ACC112 (cell line): ENCODE data around the gene L3HYPDH.

Source experiments
- H2AFZ ChIP-seq: fragments of 200-600 bp; sonication (generic); one replicate; pipeline ENCODE4 v1.6.0; 2017; ENCODE audit warnings: antibody characterized with exemption, low read length; ENCODE audit not compliant: unreplicated experiment
- H3K27ac ChIP-seq: fragments of 200-600 bp; sonication (generic); 2 replicates; pipeline ENCODE4 v1.5.1; 2014; ENCODE audit warnings: low read depth, mild to moderate bottlenecking, antibody characterized with exemption, low read length, moderate library complexity
- H3K27me3 ChIP-seq: fragments of 200-600 bp; sonication (generic); 2 replicates; pipeline ENCODE4 v1.6.1; 2014; ENCODE audit warnings: mild to moderate bottlenecking, antibody characterized with exemption, low read length, moderate library complexity, mixed read lengths; ENCODE audit not compliant: insufficient read depth
- H3K36me3 ChIP-seq: fragments of 200-600 bp; sonication (generic); 2 replicates; pipeline ENCODE4 v1.6.1; 2016; ENCODE audit warnings: mild to moderate bottlenecking, antibody characterized with exemption, low read length, moderate library complexity, mixed read lengths; ENCODE audit not compliant: insufficient read depth
- H3K4me1 ChIP-seq: fragments of 200-600 bp; sonication (generic); one replicate; pipeline ENCODE4 v1.6.1; 2016; ENCODE audit warnings: low read length, mixed read lengths; ENCODE audit not compliant: insufficient read depth, unreplicated experiment, control insufficient read depth
- H3K4me3 ChIP-seq: fragments of 200-600 bp; sonication (generic); 2 replicates; pipeline ENCODE4 v1.5.1; 2014; ENCODE audit warnings: mild to moderate bottlenecking, low read depth, low read length
- H3K79me2 ChIP-seq: fragments of 200-600 bp; sonication (generic); one replicate; pipeline ENCODE4 v1.6.0; 2016; ENCODE audit warnings: low read length; ENCODE audit not compliant: control insufficient read depth, unreplicated experiment, insufficient read depth

Gene L3HYPDH

GRCh38 chr14:59480166-59480565 lies 4.0 kb downstream of the L3HYPDH start:
- Histone ChIP-seq H3K79me2 (peaks cover 86% of the 10 kb centered on the region), H3K4me3 (peak overlapping the region; percentile 100), H2AFZ (no peak overlapping the region), H3K36me3 (peaks cover 36% of the 10 kb centered on the region), H3K4me1 (peaks cover 29% of the 10 kb centered on the region), H3K27me3 (no peaks in the 10 kb centered on the region), H3K27ac (no peak overlapping the region)

DNA sequence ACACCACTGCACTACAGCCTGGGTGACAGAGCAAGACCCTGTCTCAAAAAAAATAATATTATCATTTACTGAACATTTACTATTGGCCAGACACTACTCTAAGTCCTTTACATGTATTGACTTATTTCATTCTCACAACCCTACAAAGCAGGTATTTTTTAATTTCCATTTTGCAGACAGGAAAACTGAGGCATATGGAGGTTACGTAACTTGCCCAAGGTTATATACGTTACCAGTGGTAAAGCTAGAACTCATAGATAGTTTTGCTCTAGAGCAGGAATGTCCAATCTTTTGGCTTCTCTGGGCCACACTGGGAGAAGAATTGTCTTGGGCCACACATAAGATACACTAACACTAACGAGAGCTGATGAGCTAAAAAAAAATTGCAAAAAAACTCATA lies 5.7 kb downstream of the L3HYPDH start:
- no peak overlapping the region for H3K4me3 ChIP-seq
- no peak overlapping the region for H3K27ac ChIP-seq
- peaks cover 46% of the 10 kb centered on the region for H3K36me3 ChIP-seq
- H2AFZ ChIP-seq: no peak overlapping the region
- peaks cover 33% of the 10 kb centered on the region for H3K4me1 ChIP-seq
- H3K27me3 ChIP-seq: no peaks in the 10 kb centered on the region
- peaks cover 76% of the 10 kb centered on the region for H3K79me2 ChIP-seq

- Histone ChIP-seq H2AFZ (no peak overlapping the region), H3K27me3 (no peaks in the 10 kb centered on the region), H3K27ac (no peak overlapping the region), H3K36me3 (peaks cover 66% of the 10 kb centered on the region), H3K4me1 (peaks cover 18% of the 10 kb centered on the region), H3K79me2 (peaks cover 52% of the 10 kb centered on the region), H3K4me3 (no peak overlapping the region)
These were observed 8.5 kb downstream of the L3HYPDH start for GRCh38 chr14:59475709-59476108.

GRCh38 chr14:59474172-59474571 lies 10.0 kb downstream of the L3HYPDH start:
- H3K79me2 ChIP-seq: peaks cover 37% of the 10 kb centered on the region
- H3K36me3 ChIP-seq: peaks cover 69% of the 10 kb centered on the region
- no peak overlapping the region for H2AFZ ChIP-seq
- H3K4me1 ChIP-seq: peaks cover 9% of the 10 kb centered on the region
- no peaks in the 10 kb centered on the region for H3K27me3 ChIP-seq
- peak overlapping the region; percentile 21 for H3K27ac ChIP-seq
- no peak overlapping the region for H3K4me3 ChIP-seq

- Histone ChIP-seq H3K27me3 (no peaks in the 10 kb centered on the region), H3K27ac (no peak within 1 kb of the TSS), H3K4me1 (peaks cover 18% of the 10 kb centered on the region), H3K4me3 (peak within 1 kb of the TSS; percentile 74), H3K79me2 (peaks cover 7% of the 10 kb centered on the region), H3K36me3 (peaks cover 37% of the 10 kb centered on the region), H2AFZ (peak within 1 kb of the TSS; percentile 63)
These were observed 18.7 kb downstream of the L3HYPDH start, which contains the start of gene GPR135 for GRCh38 chr14:59465316-59466135. Gene GPR135, minus strand, starts transcription at chr14:59465380. Its CDS starts 154 bp downstream, at chr14:59465226.

DNA sequence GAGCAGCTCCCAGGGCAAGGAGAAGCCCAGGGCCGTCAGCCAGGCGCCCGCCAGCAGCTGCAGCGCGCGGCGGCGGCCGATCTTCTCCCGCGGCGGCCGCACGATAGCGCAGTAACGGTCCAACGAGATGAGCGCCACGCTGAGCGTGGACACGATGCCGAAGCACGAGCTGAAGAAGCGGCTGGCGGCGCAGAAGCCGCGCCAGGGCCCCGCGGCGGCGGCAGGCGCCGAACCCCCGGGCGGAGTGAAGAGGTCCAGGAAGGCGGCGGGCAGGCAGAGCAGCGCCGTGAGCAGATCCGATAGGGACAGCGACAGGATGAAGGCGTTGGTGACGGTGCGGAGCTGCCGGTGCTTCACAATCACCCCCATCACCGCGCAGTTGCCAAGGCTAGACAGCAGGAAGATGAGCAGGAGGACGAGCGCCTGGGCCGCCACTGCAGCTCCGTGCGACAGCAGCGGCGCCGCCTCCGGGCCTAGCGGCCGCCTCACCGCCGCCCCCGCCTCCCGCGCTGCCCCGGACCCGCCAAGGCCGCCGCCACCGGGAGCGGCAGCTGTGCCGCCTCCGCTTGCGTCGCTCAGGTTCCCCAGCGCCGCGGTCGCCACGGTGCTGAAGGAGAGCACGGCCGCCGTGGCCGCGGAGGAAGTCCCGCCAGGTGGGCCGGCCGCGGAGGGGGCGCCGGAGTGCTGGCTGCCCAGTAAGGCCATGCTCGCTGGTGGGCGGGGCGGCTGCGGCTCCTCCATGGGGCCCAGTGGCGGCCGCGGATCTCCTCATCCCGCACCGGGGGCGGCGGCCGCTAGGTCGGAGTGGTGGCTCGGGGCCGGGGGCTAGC lies 19.5 kb downstream of the L3HYPDH start:
- Histone ChIP-seq H3K36me3 (peaks cover 37% of the 10 kb centered on the region), H3K4me3 (peak overlapping the region; percentile 74), H3K4me1 (peaks cover 18% of the 10 kb centered on the region), H3K27me3 (no peaks in the 10 kb centered on the region), H3K79me2 (peaks cover 7% of the 10 kb centered on the region), H3K27ac (no peak overlapping the region), H2AFZ (peak overlapping the region; percentile 63)

GRCh38 chr14:59463787-59464485 lies 20.3 kb downstream of the L3HYPDH start:
- Histone ChIP-seq H2AFZ (peak overlapping the region; percentile 63), H3K27me3 (no peaks in the 10 kb centered on the region), H3K36me3 (peaks cover 41% of the 10 kb centered on the region), H3K27ac (no peak overlapping the region), H3K4me1 (peaks cover 18% of the 10 kb centered on the region), H3K4me3 (peak overlapping the region; percentile 74), H3K79me2 (peaks cover 7% of the 10 kb centered on the region)

- H3K36me3 ChIP-seq: peaks cover 49% of the 10 kb centered on the region
- H3K79me2 ChIP-seq: peaks cover 7% of the 10 kb centered on the region
- H3K27ac ChIP-seq: no peak overlapping the region
- H3K27me3 ChIP-seq: no peaks in the 10 kb centered on the region
- no peak overlapping the region for H3K4me3 ChIP-seq
- peaks cover 13% of the 10 kb centered on the region for H3K4me1 ChIP-seq
- no peak overlapping the region for H2AFZ ChIP-seq
These were observed 22.3 kb downstream of the L3HYPDH start for GRCh38 chr14:59461891-59462290.

- Histone ChIP-seq H3K36me3 (peaks cover 64% of the 10 kb centered on the region), H3K4me3 (no peak overlapping the region), H2AFZ (no peak overlapping the region), H3K79me2 (peaks cover 7% of the 10 kb centered on the region), H3K27ac (no peak overlapping the region), H3K4me1 (peaks cover 12% of the 10 kb centered on the region), H3K27me3 (no peaks in the 10 kb centered on the region)
These were observed 23.8 kb downstream of the L3HYPDH start for GRCh38 chr14:59460378-59460777.

- peaks cover 27% of the 10 kb centered on the region for H3K4me1 ChIP-seq
- peaks cover 63% of the 10 kb centered on the region for H3K36me3 ChIP-seq
- H3K27me3 ChIP-seq: no peaks in the 10 kb centered on the region
- no peak overlapping the region for H3K27ac ChIP-seq
- peaks cover 3% of the 10 kb centered on the region for H3K79me2 ChIP-seq
- H2AFZ ChIP-seq: no peak overlapping the region
- no peak overlapping the region for H3K4me3 ChIP-seq
These were observed 25.7 kb downstream of the L3HYPDH start for GRCh38 chr14:59458486-59458885.
